Vagina (tissue), 2 donors: ENCODE data around the gene NME5. TPM values are rescaled to one million over a fixed set of nuclear protein-coding genes. Genes with fewer than 3 reads are reported as not detected.
"Not testable (repeated sequence)": the region's sequence is repeated elsewhere in the genome, so short reads cannot be mapped to it uniquely, and the experiment has no call there.

Source experiments
- DNase-seq, 2 donors: peaks; one replicate each; pipeline ENCODE4 v3.0.0-alpha.2; 2017; ENCODE audit errors: extremely low spot score in 2 of 2
- H3K27ac ChIP-seq: fragments of 200-600 bp; sonication (generic); one replicate; pipeline ENCODE4 v1.5.1; 2019
- H3K27me3 ChIP-seq: fragments of 200-600 bp; sonication (generic); one replicate; pipeline ENCODE4 v1.5.1; 2019
- H3K36me3 ChIP-seq, 2 donors: fragments of 200-600 bp; sonication (generic); one replicate each; pipeline ENCODE4 v1.5.1; 2017 to 2019
- H3K4me1 ChIP-seq: fragments of 200-600 bp; sonication (generic); one replicate; pipeline ENCODE4 v1.5.1; 2019
- H3K4me3 ChIP-seq, 2 donors: fragments of 200-600 bp; sonication (generic); 1 replicate in 1 of 2; 2 replicates in 1 of 2; pipeline ENCODE4 v1.5.1; 2016 to 2019
- H3K9me3 ChIP-seq: fragments of 200-600 bp; sonication (generic); one replicate; pipeline ENCODE4 v1.5.1; 2019
- POLR2A ChIP-seq, 2 donors: fragments of 450-650 bp; IDR thresholded peaks; one replicate each; pipeline ENCODE4 v1.6.1; 2017; ENCODE audit warnings: antibody characterized with exemption in 2 of 2, mild to moderate bottlenecking in 2 of 2, moderate library complexity in 2 of 2
- POLR2AphosphoS5 ChIP-seq, 2 donors: sonication (generic); formaldehyde crosslinking; IDR thresholded peaks; one replicate each; pipeline ENCODE4 v1.9.0; 2017; ENCODE audit warnings: antibody characterized with exemption in 2 of 2, mild to moderate bottlenecking in 2 of 2, low read depth in 1 of 2; ENCODE audit not compliant: insufficient read depth in 1 of 2
- intact Hi-C: fragments of 100-400 bp; cut with DNase I; formaldehyde crosslinking; loops from one replicate; pipeline ENCODE4 v1.15.1; 2023
- total RNA-seq: library from RNA; depleted of rRNA; stranded (reverse); fragments of >200 nt; gene quantifications from one replicate; pipeline ENCODE4 v1.2.3, GENCODE V29; 2016
- TF ChIP-seq, protein P1 (sequence below), 3 experiments: fragments of 450-650 bp in 2 of 3; fragments of 200-600 bp in 1 of 3; sonication (generic) in 1 of 3; IDR thresholded peaks; one replicate each; pipeline ENCODE4 v1.5.1; 2017 to 2019; ENCODE audit warnings: antibody characterized with exemption in 3 of 3, mild to moderate bottlenecking in 2 of 3, moderate library complexity in 2 of 3

Gene NME5
- total RNA-seq, 1 donor from 2014 or later: not detected

GRCh38 chr5:138159666-138160065 lies 20.4 kb upstream of the NME5 start:
- Histone ChIP-seq H3K9me3 (no peaks in the 10 kb centered on the region), H3K27me3 (no peaks in the 10 kb centered on the region), H3K27ac (no peak overlapping the region), H3K4me1 (no peaks in the 10 kb centered on the region), H3K36me3 (peaks cover 8 to 82% of the 10 kb centered on the region in 2 donors), H3K4me3 (no peak overlapping the region)
- intact Hi-C loops: no loop called here
- TF ChIP-seq, protein P1, sequence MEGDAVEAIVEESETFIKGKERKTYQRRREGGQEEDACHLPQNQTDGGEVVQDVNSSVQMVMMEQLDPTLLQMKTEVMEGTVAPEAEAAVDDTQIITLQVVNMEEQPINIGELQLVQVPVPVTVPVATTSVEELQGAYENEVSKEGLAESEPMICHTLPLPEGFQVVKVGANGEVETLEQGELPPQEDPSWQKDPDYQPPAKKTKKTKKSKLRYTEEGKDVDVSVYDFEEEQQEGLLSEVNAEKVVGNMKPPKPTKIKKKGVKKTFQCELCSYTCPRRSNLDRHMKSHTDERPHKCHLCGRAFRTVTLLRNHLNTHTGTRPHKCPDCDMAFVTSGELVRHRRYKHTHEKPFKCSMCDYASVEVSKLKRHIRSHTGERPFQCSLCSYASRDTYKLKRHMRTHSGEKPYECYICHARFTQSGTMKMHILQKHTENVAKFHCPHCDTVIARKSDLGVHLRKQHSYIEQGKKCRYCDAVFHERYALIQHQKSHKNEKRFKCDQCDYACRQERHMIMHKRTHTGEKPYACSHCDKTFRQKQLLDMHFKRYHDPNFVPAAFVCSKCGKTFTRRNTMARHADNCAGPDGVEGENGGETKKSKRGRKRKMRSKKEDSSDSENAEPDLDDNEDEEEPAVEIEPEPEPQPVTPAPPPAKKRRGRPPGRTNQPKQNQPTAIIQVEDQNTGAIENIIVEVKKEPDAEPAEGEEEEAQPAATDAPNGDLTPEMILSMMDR (IDR thresholded peaks at IDR 0.05): no peak
- TF ChIP-seq POLR2A (IDR thresholded peaks at IDR 0.05) (no peak), POLR2AphosphoS5 (IDR thresholded peaks at IDR 0.05; ENCODE audit: insufficient read depth in 1 of 2, low read depth in 1 of 2) (no peak)
- DNase-seq: no peak

DNA sequence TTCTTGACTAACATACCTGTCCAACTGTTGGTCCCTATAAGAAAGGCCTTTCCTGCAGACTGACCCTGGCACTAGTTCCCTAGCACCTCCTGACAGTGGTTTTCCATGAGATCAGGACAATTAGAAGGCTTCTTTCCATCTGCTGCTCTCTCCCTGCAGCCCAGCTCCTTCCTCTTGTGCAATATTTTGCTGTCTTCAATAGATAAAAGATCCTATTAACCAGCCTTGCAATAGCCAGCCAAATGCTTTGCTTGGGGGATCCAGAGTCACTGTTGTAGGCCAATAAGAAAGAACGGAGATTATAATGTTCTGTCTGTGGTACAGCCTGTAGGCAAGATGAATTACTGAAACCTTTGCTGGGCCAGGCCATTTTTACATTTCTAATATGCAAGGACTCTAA lies 18.4 kb upstream of the NME5 start:
- Histone ChIP-seq H3K36me3 (peaks cover 8 to 62% of the 10 kb centered on the region in 2 donors), H3K4me3 (no peak overlapping the region), H3K27me3 (no peaks in the 10 kb centered on the region), H3K27ac (no peak overlapping the region), H3K4me1 (no peaks in the 10 kb centered on the region), H3K9me3 (no peaks in the 10 kb centered on the region)
- intact Hi-C loops: no loop called here
- DNase-seq: no peak
- TF ChIP-seq POLR2A (IDR thresholded peaks at IDR 0.05) (no peak), POLR2AphosphoS5 (IDR thresholded peaks at IDR 0.05; ENCODE audit: insufficient read depth in 1 of 2, low read depth in 1 of 2) (no peak)
- TF ChIP-seq, protein P1 (IDR thresholded peaks at IDR 0.05): no peak

- peaks cover 0 to 46% of the 10 kb centered on the region in 2 donors for H3K36me3 ChIP-seq
- H3K4me3 ChIP-seq, H3K9me3 ChIP-seq, intact Hi-C loops, H3K4me1 ChIP-seq, H3K27me3 ChIP-seq, H3K27ac ChIP-seq, DNase-seq: not testable (repeated sequence)
Measured at GRCh38 chr5:138155977-138156376, 16.7 kb upstream of the NME5 start.

- H3K27me3 ChIP-seq: no peaks in the 10 kb centered on the region
- DNase-seq: no peak
- no peak overlapping the region for H3K27ac ChIP-seq
- H3K4me3 ChIP-seq: no peak overlapping the region
- no peaks in the 10 kb centered on the region for H3K9me3 ChIP-seq
- H3K4me1 ChIP-seq: no peaks in the 10 kb centered on the region
- TF ChIP-seq POLR2A (IDR thresholded peaks at IDR 0.05): no peak
- TF ChIP-seq, protein P1 (IDR thresholded peaks at IDR 0.05): no peak
- TF ChIP-seq POLR2AphosphoS5 (IDR thresholded peaks at IDR 0.05; ENCODE audit: insufficient read depth in 1 of 2, low read depth in 1 of 2): no peak
- intact Hi-C loops: no loop called here
- H3K36me3 ChIP-seq: no peaks in the 10 kb centered on the region
Measured at GRCh38 chr5:138149530-138149929, 10.3 kb upstream of the NME5 start.

- H3K4me1 ChIP-seq: no peaks in the 10 kb centered on the region
- H3K27me3 ChIP-seq: no peaks in the 10 kb centered on the region
- TF ChIP-seq, protein P1 (IDR thresholded peaks at IDR 0.05): no peak
- TF ChIP-seq POLR2A (IDR thresholded peaks at IDR 0.05): no peak
- TF ChIP-seq POLR2AphosphoS5 (IDR thresholded peaks at IDR 0.05; ENCODE audit: insufficient read depth in 1 of 2, low read depth in 1 of 2): peak in 1 of 2 donors; percentile 28
- H3K36me3 ChIP-seq: no peaks in the 10 kb centered on the region
- intact Hi-C loops: no loop called here
- DNase-seq: no peak
- H3K9me3 ChIP-seq: no peaks in the 10 kb centered on the region
- no peak overlapping the region for H3K4me3 ChIP-seq
- no peak overlapping the region for H3K27ac ChIP-seq
Measured at GRCh38 chr5:138148811-138149210, 9.6 kb upstream of the NME5 start.

GRCh38 chr5:138143578-138143977 lies 4.3 kb upstream of the NME5 start:
- DNase-seq, H3K4me1 ChIP-seq, H3K27me3 ChIP-seq, H3K36me3 ChIP-seq, H3K27ac ChIP-seq, H3K9me3 ChIP-seq, intact Hi-C loops, H3K4me3 ChIP-seq: not testable (repeated sequence)
